HUDEP-2 (cell line): ENCODE measurements around the gene ADRM1.

Experiments used
- DNase-seq, 76 experiments: peaks; one replicate each; lab custom pipeline; 2025; ENCODE audit not compliant: unreplicated experiment in 76 of 76; lab: John Stamatoyannopoulos, UW

The ADRM1 gene

DNA sequence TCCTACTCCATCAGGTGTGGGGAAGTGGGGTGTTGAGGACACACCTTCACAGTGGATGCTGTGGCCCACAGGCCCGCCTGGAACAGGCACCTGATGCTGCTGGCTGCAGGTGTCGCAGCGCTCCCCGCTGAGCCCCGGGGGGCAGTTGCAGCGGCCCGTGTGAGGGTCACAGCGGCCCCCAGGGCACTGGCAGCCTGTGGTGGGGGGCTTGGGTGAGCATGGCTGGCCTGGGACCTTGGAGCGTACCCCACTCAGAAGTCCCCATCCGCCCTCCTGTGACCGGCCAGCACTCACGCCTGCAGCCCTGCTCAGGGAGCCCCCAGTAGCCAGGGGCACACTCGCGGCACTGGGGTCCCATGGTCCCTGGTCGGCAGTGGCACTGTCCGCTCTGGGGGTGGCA is 19.2 kb downstream of the ADRM1 start:
- DNase-seq, result no peak

DNA sequence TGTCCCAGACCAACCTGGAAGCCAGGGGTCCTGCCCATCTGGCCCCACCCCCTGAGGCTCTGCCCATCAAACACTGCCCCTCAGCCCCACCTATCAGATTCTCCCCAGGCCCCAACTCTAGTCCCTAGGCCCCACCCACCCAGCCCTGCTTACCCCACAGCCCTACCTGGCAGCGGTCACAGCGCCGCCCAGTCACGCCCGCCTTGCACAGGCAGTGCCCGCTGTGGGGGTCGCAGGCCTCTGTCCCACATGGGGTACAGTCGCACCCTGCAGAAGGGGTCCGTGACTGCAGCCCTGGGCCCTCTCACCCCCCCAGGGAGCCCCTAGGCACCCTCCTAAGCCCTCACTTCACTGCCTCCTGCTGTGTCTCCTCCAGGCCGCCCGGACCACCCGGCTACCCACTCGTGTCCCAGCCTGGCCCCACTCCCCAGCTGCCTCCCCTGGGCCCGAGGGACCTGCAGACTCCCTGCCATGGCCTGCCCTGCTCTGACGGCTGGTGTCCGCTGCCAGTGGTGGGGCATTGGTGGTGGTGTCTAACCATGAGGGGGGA is 19.8 kb downstream of the ADRM1 start:
- DNase-seq, result no peak

DNA sequence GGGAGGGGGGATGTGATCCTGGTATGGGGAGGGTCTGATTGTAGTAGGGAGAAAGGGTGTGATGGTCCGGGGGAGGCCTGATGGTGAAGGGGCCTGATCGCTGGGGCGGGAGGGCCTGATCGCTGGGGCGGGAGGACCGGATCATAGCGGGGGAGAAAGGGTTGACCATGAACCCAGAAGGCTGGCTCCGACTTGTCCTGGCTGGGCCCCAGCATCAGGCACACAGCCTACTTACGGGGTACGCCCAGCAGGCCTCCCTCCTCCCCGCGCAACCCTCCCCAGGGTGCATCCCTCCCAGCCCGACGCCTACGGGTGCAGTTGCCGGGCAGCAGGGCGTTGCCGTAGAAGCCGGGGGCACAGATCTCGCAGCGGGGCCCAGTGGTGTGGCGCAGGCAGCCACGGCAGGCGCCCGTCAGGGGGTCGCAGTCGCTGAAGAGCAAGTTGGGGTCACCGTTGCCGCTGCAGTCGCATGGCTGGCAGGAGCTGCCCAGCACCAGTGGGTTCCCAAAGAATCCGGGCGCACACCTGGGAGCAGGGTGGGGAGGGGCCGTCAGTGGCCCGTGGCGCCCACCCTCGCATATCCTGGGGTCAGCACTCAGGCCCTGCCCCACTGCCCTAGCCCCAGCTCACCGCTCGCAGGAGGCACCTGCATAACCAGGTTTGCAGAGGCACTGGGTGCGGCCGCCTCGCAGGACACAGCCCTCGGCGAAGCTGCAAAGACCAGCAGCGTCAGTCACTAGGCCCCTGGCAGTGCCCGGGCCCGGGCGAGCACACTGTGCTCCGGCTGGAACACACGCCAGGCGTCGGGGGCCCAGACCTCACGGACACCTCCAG is 20.6 kb downstream of the ADRM1 start:
- DNase-seq, result no peak

DNA sequence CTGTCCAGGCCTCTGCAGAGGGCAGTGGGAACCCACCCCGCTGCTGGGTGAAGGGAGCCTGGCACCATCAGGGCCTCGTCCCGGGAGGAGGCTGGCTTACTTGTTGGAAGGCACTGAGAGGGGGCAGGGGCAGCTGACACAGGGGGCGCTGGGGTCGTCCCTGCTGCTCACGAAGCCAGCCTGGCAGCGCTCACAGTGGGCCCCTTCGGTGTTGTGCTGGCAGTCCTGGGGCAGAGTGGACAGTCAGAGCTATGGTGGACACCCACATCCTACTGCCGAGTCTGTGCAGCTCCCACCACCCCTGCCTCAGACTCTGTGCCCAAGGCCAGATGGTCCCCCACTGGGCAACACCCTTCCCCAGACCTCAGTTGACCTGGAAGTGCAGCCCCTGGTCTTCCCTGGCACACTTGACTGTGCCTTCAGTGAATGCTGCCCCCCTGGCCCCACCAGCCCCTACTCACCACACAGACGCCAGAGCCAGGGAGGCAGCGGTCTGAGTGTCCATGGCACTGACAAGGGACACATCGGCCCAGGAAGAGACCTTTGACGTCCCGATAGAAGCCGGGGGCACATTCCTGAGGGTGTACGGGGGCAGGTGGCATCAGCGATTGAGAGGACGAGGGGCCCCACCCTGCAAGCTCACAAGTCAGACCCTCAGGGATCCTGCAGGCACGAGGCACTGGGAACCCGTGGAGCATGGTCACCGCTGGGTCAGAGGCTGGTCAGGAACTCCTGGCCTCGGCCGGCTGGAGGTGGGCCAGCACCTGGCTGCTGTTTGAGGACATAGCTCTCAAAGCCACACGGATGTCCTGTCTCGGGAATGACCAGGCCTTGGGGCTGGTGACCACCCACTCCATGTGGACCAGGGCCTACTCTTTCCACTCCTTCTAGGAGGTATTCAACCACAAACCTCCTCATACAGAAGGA is 21.4 kb downstream of the ADRM1 start:
- no peak for DNase-seq

DNA sequence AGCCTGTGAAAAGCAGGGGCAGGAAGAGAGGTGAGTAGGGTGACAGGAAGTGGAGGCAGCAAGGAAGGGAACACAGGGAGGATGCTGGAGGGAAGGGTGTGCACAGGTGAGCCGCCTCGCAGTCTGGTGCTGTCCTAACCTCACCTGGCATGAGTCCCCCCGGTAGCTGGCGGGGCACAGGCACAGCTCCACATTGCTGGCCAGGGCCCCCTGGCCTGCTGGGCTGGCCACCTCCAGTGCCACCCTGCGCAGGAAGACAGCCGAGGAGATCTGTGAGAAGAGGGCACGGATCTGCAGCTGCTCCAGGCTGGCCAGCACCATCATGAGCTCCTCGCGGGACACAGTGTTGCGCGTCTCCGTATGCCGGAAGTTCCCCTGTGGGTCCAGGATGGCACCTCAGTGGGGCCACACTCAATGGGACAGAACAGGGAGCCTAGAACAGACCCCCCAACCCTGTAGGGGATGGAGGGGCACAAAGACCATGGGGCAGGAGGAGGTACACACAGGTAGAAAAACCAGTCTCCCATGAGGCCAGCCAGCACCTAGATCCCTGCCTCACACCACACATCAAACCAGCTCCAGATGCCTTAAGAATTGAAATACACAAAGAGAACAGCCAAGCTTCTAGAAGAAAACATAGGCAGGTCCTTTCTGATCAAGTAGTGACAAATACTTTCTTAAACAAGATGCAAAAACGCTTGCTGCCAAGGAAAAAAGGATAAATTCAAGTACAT is 22.5 kb downstream of the ADRM1 start:
- DNase-seq, result no peak

DNA sequence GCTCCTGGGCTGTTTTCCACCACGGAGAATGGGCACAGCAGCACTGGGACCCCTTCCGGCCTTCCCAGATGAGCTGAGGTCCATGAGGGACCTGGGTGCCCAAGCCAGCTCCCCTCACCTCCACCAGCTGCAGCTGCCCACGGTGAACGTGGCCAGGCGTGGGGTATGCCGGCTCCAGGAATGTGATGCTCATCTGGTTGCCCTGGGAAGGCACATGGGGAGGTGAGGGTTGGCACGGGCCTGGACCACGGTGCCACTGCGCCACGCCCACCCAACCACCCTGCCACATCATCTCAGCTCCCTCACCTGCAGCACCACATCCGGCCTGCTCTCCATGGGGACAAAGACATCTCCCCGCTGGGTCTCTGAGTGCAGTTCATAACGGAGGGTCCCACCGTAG is 23.8 kb downstream of the ADRM1 start:
- DNase-seq, result no peak

DNA sequence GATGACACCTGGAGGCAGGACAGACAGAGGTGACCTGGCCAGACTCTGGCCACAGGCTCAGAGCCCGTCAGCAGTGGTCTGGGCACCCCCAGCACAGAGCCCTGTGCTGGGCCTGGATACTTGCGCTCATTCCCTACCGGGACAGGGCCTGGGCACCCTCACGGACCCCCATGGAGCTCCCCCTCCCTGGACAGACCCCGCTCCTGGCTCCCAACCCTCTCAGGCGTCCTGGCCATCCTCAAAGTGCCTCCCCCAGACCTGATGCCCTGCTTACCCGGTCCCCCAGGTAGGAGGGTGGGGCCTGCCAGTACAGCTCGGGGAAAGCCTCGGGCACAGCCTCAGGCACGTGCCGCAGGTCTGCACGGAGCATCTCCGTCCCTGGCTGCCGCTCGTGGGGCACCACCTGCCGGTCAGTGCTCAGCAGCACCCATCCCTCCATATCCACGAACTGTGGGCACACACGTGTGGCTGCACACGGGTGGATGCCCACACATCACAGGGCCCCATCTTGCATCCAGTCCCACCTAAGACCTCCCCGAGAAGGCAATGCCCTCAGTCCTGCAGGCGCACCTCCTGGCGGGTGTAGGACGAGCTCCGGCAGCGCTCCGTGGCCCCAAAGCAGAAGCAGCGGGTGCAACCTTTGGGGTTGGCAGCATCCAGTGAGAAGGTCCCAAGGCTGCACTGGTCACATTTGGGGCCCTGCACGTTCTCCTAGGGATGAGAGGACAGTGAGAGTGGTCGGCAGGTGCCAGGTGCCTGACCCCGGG is 24.3 kb downstream of the ADRM1 start:
- DNase-seq, result no peak

DNA sequence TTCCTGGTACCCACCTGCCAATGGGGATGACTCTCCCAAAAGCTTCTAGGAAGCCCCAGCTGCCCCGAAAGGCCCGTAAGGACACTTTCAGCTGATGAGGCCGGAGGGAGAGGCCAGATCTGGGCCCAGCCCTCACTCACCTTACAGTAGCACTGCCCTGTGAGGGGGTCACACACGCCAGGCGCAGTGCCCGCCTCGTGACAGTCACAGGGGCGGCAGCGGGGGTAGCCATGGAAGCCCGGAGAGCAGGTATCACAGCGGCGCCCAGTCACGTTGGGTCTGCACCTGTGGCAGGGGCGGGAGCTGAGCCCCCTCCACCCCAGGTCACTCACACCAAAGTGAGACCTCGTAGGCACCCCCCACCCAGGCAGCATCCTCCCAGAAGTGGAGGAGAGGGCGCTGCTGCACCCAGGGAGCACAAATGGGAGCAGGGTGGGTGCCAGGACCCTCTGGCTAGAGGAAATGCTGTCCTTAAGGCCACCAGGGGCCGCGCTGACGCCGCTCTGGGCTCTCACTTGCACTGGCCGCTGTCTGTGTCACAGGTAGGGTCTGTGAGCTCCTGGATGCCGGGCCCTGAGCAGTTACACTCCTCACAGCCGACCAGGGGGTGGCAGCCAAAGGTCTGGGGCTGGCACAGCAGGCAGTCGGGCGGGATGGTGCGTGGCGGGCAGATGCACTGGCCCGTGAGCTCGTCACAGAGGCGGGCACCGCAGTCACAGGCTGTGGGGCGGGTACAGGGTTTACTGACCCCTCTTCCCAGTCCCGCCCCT is 25.1 kb downstream of the ADRM1 start:
- no peak for DNase-seq

DNA sequence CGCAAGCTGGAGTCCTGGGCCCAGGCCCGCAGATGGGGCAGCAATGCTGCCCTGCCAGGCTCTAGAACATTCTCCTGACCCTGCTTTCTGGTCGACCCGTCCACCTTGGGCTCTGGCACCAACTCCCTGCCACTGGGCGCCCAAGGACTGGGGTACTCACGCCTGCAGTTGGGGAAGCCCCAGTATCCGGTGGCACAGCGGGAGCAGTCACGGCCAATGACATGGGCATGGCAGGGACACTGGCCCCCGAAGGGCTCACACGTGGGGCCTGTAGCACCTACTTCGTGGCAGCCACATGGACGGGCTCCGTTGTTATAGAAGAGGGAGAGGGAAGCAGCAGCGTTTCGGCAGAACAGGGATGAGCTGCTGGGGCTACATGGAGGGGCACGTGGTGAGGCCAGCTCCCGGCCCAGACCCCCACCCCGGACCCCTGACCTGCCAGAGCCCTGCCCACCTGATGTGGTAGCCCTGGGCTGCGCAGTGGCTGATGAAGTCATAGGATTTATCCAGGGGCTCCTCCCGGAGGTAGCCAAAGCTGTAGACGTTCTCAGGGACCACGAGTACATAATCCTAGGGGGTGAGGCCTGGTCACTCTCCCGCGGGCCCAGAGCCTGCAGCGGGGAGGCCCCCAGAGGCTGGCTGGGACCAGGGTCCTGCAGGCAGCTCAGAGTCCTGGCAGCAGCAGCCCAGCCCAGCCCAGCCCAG is 26.0 kb downstream of the ADRM1 start:
- DNase-seq, result no peak

DNA sequence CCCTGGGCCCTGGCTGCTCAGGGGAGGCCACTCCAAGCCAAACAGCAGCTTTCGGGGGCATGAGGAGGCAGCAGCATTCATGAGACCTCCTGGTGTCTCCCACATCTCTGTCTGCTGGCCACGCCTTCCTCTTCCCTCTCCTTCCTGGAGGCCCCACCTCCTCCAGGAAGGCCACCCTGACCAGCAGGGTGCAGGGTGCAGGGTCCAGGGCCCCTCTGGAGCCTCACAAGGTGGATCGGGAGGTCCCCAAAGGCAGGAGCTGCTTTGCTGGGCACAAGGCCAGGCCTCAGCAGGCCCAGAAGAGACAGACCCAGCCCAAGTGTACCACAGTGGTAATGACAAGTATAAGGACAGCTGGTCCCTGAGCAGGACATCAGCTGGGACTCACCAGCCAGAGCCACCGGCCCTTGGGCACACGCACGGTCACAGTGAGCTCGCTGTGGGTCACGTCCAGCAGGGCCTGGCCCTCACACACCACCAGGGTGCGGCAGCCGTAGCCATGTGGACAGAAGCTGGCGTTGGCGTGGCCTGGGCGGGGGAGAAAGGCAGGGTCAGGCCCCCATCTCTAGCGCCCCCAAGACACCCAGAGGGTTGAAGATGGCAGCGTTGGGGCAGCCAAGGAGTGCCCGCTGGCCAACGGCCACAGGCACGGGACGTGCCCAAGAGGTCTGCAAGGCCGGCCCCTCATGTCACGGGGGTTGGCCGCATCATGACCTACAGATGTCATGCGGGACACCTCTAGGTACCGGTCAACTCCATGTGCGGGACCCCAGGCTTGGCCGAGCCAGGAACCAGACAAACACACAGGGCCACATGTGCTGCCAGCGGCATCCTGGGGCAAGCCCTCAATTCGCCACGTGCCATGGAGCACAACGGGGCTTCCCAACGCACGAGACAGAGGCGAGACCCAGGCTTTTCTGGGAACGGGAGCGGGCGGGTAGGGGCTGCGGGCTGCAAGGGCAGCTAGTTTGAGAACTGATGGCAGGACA is 26.9 kb downstream of the ADRM1 start:
- DNase-seq, result no peak

DNA sequence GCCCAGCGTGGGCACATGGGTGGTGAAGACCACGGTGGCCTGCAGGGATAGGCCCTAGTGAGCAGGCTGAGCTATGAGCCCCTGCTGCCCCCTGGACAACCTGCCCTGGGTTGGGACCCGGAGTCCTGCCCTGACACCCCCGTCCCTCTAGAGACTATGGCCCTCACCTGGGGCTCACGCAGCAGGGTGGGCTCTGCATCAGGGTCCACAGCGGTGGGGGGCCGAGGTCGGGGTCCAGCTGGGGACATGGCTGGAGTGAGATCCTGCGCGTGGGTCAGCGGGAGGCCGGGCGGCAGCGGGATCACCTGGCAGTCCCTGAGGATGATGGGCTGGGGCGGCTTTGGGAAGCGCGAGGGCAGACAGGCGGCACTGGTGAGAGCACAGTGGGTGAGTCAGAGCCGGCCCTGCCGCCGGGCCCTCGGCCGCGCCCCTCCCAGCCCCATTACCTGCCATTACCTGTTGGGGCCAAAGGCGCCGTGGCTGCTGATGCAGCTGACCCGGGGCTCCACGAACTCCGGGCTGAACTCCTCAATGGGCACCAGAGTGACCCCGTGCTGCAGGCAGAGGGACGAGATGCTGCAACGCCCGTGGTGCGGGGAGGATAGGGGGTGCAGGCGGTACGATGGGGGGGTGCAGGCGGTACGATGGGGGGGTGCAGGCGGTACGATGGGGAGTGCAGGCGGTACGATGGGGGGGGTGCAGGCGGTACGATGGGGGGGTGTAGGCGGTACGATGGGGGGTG is 27.9 kb downstream of the ADRM1 start:
- DNase-seq, result no peak

DNA sequence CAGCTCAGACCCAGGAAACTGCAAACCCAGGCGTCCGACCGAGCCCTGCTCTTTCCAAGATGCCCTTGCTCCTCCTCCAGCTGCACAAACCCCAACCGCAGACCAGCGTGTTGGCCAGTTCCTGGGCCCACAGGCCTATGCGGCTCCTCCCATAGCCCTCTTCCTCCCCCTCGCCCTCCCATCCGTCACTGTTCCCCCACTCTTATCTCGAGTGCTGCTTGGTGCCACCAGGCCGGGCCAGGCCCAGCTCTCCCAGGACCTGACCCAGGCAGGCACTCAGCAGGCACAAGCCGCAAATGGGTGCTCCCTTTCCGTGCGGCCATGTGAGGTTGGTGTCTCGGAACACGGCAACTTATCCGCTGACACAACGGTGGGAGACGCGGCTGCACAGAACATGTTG is 28.6 kb downstream of the ADRM1 start:
- no peak for DNase-seq

DNA sequence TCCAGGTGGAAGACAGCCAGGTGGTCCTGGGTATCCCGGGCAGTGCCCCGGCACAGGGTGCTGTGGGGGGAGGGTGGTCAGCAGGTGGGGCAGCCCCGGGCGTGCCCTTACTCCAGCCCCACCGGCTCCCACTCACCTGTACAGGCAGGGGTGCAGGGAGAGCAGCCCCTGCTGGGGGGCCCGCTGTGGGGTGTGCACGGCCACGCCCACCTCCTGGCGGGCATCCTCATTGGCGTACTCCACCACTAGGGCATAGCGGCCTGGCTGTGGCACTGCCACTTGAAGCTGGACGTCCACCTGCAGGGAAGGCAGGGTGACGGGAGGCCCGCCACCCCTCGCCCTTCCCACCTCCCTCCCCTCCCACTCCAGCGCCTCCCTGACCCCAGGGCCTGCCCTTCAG is 29.6 kb downstream of the ADRM1 start:
- no peak for DNase-seq

DNA sequence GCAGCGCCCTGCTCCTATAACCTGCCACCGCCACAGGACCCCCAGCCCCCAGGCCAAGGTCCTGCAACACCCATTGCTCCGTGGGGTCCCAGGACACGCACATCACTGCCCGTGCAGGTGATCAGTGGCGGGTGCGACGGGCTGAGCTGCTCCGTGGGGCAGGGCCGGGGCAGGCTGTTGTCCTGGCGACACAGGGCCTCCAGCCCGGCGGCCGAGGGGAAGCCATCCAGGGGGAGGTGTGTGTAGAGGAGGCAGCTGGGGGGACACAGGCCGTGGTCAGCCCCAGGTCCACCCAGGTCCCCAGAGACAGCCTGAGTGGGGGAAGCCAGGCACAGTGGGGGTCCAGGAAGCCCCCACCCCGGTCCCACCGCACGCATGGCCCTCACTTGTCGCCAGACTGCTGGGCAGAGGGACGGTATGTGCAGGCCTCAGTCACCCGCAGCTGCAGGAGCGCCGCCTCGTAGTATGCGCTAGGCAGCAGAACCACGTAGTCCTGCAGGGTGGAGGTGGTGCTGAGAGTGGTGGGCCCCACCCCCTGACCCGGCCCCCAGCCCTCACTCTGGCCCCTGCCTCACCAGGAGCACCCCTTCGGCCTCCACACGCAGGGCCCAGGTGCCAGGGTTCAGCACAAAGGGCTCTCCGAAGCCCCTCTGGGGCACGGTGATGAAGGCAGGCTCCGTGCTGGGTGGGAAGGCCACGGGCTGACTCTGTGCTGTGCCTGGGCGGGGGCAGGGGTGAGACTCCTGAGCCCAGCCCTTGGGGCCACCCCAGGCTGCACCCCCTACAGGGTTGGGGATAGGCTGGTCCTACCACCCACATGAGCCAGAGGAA is 30.4 kb downstream of the ADRM1 start:
- DNase-seq, result no peak

DNA sequence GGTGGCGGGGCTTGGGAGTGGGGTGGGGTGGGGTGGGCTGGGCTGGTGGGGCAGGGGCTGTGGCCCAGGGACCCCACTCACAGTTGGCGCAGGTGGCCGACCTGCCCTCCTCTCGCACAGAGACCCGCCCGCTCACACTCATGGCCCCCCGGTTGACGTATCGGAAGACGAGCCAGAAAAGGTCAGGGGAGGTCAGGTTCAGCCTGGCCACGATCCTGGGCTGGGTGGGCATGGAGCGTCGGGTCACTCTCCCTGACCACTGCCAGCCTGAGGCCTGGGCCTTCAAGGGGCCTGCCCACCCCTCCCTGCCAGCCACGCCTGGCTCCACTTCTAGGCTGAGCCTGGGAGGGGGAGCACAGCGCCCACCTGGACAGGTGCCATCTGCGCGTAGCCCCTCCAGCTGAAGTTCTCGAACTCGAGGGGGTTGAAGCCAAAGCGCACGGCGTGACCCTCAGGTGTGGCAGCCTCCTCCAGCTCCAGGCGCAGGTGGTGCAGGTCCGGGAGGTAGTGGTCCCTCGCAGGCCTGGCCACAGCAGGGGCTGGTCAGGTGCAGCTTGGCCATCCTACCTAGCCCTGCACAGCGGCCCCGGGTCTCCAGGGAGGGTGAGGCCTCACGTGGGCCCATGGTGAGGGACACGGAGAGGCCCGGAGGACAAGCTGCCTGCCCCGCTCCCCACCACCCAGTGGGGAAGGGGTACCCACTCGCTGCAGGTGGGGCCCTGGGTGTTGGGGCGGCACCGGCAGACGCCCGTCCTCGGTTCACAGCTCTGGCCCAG is 31.2 kb downstream of the ADRM1 start:
- DNase-seq, result no peak
